ENCODE measurements around the gene BEND3. TPM values are rescaled to one million over a fixed set of nuclear protein-coding genes. Genes with fewer than 3 reads are reported as not detected.
"Not testable (repeated sequence)": the region's sequence is repeated elsewhere in the genome, so short reads cannot be mapped to it uniquely, and the experiment has no call there.

BEND3 gene
- total RNA-seq, 6 donors from 2014 or later, result 2.1 to 5.8 (median 3.1) TPM

GRCh38 chr6:107101686-107102413, 13.5 kb downstream of the BEND3 start:
- Histone ChIP-seq H3K4me1 (no peaks in the 10 kb centered on the region), H3K36me3 (peaks cover 0 to 4% (median 0%) of the 10 kb centered on the region in 4 donors), H3K9me3 (no peaks in the 10 kb centered on the region), H3K4me3 (no peak overlapping the region), H3K27me3 (no peaks in the 10 kb centered on the region), H3K27ac (no peak overlapping the region)
- no peak for DNase-seq
- TF ChIP-seq POLR2A (IDR thresholded peaks at IDR 0.05) (no peak), POLR2AphosphoS5 (IDR thresholded peaks at IDR 0.05) (no peak), CTCF (IDR thresholded peaks at IDR 0.05) (no peak), EP300 (IDR thresholded peaks at IDR 0.05) (no peak)
- WGBS, 2 donors, result 79 to 84% methylated on average over 9 of the region's 9 CpGs
- no peak for ATAC-seq (ENCODE audit: low FRiP score in 2 of 2)

GRCh38 chr6:107101211-107101610, 14.1 kb downstream of the BEND3 start:
- no peak for ATAC-seq (ENCODE audit: low FRiP score in 2 of 2)
- H3K9me3 ChIP-seq, result no peaks in the 10 kb centered on the region
- TF ChIP-seq POLR2AphosphoS5 (IDR thresholded peaks at IDR 0.05) (no peak), CTCF (IDR thresholded peaks at IDR 0.05) (no peak), POLR2A (IDR thresholded peaks at IDR 0.05) (no peak), EP300 (IDR thresholded peaks at IDR 0.05) (no peak)
- no peak overlapping the region for H3K4me3 ChIP-seq
- no peaks in the 10 kb centered on the region for H3K27me3 ChIP-seq
- peaks cover 0 to 4% (median 0%) of the 10 kb centered on the region in 4 donors for H3K36me3 ChIP-seq
- H3K4me1 ChIP-seq, result no peaks in the 10 kb centered on the region
- H3K27ac ChIP-seq, result no peak overlapping the region
- DNase-seq, result no peak

GRCh38 chr6:107098436-107099307, 16.6 kb downstream of the BEND3 start:
- TF ChIP-seq EP300 (IDR thresholded peaks at IDR 0.05) (no peak), CTCF (IDR thresholded peaks at IDR 0.05) (no peak), POLR2AphosphoS5 (IDR thresholded peaks at IDR 0.05) (no peak), POLR2A (IDR thresholded peaks at IDR 0.05) (no peak)
- Histone ChIP-seq H3K27ac (no peak overlapping the region), H3K36me3 (peaks cover 0 to 4% (median 0%) of the 10 kb centered on the region in 4 donors), H3K27me3 (no peaks in the 10 kb centered on the region), H3K9me3 (no peaks in the 10 kb centered on the region), H3K4me3 (no peak overlapping the region), H3K4me1 (no peaks in the 10 kb centered on the region)
- WGBS, 2 donors, result 88 to 89% methylated on average over 14 of the region's 14 CpGs
- DNase-seq, result no peak
- no peak for ATAC-seq (ENCODE audit: low FRiP score in 2 of 2)

GRCh38 chr6:107084459-107084858, 30.9 kb downstream of the BEND3 start:
- H3K4me3 ChIP-seq; H3K9me3 ChIP-seq; ATAC-seq (ENCODE audit: low FRiP score in 2 of 2); H3K27me3 ChIP-seq; H3K4me1 ChIP-seq; DNase-seq; H3K27ac ChIP-seq; H3K36me3 ChIP-seq: not testable (repeated sequence)
- WGBS, 2 donors, result 98 to 100% methylated on average over 7 of the region's 7 CpGs

GRCh38 chr6:107083921-107084320, 31.4 kb downstream of the BEND3 start:
- Histone ChIP-seq H3K4me3 (no peak overlapping the region), H3K9me3 (no peaks in the 10 kb centered on the region), H3K27ac (no peak overlapping the region), H3K4me1 (no peaks in the 10 kb centered on the region), H3K36me3 (peaks cover 0 to 4% (median 1%) of the 10 kb centered on the region in 4 donors), H3K27me3 (no peaks in the 10 kb centered on the region)
- DNase-seq (no peak), ATAC-seq (ENCODE audit: low FRiP score in 2 of 2) (no peak)
- 94 to 96% methylated on average over 6 of the region's 6 CpGs for WGBS, 2 donors
- TF ChIP-seq CTCF (IDR thresholded peaks at IDR 0.05) (no peak), EP300 (IDR thresholded peaks at IDR 0.05) (no peak), POLR2A (IDR thresholded peaks at IDR 0.05) (no peak), POLR2AphosphoS5 (IDR thresholded peaks at IDR 0.05) (no peak)

Measured in upper lobe of left lung (tissue), 6 donors.